IMR-90 (cell line): ENCODE data around the gene KRT4. TPM values are rescaled to one million over a fixed set of nuclear protein-coding genes. Genes with fewer than 3 reads are reported as not detected.

ENCODE experiments used
- ATAC-seq: fragments of 200-7000 bp; cut with Tn5 transposase; 2 replicates; pipeline ENCODE4 v1.9.1; 2020; ENCODE audit warnings: low read depth, mild to moderate bottlenecking, moderate library complexity
- BruUV-seq: library from RNA; stranded (reverse); fragments of 400-500 nt; replicated peaks from 2 replicates; lab custom pipeline; 2021; lab: Mats Ljungman, UMichigan
- CTCF ChIA-PET: fragments of 300-600 bp; formaldehyde crosslinking; extraction: SDS; loops from one replicate; lab custom pipeline; 2021; ENCODE audit warnings: antibody characterized with exemption; lab: Yijun Ruan, JAX
- POLR2A ChIA-PET: fragments of 300-600 bp; sonication (Branson Sonifier 250); formaldehyde crosslinking; loops from one replicate; lab custom pipeline; 2022; ENCODE audit warnings: antibody characterized with exemption; ENCODE audit not compliant: unreplicated experiment; lab: Charles Lee
- DNase-seq: peaks from one replicate; pipeline ENCODE4 v3.0.0; 2013
- H2AFZ ChIP-seq: replicated peaks from 2 replicates; pipeline ENCODE3; 2013; ENCODE audit warnings: low read length, mild to moderate bottlenecking; ENCODE audit not compliant: poor library complexity
- H2AK5ac ChIP-seq: 2 replicates; pipeline ENCODE4 v1.6.1; 2013; ENCODE audit warnings: low read depth, low read length, inconsistent platforms
- H2AK9ac ChIP-seq: replicated peaks from 2 replicates; pipeline ENCODE3; 2013; ENCODE audit warnings: mild to moderate bottlenecking, low read depth, low read length, moderate library complexity; ENCODE audit not compliant: poor library complexity
- H2BK120ac ChIP-seq: 2 replicates; pipeline ENCODE4 v1.6.1; 2013; ENCODE audit warnings: low read depth, low read length, inconsistent platforms
- H2BK15ac ChIP-seq: 3 replicates; pipeline ENCODE4 v1.6.1; 2013; ENCODE audit warnings: low read depth, low read length, inconsistent platforms
- H2BK20ac ChIP-seq: 2 replicates; pipeline ENCODE4 v1.6.1; 2013; ENCODE audit warnings: low read depth, mild to moderate bottlenecking, inconsistent platforms, low read length, moderate library complexity
- H2BK5ac ChIP-seq: 2 replicates; pipeline ENCODE4 v1.6.1; 2013; ENCODE audit warnings: mild to moderate bottlenecking, low read depth, low read length, inconsistent platforms; ENCODE audit not compliant: poor library complexity, severe bottlenecking
- H3K14ac ChIP-seq: replicated peaks from 2 replicates; pipeline ENCODE4 v1.6.1; 2013; ENCODE audit warnings: low read depth, low read length, inconsistent platforms
- H3K18ac ChIP-seq: 2 replicates; pipeline ENCODE4 v1.6.1; 2013; ENCODE audit warnings: low read depth, low read length, control low read depth
- H3K23ac ChIP-seq: 2 replicates; pipeline ENCODE4 v1.6.1; 2013; ENCODE audit warnings: low read depth, low read length, inconsistent platforms
- H3K27ac ChIP-seq: 2 replicates; pipeline ENCODE4 v1.5.1; 2013; ENCODE audit warnings: mild to moderate bottlenecking, control low read depth, low read length; ENCODE audit not compliant: insufficient read depth
- H3K27me3 ChIP-seq: 2 replicates; pipeline ENCODE4 v1.6.1; 2013; ENCODE audit warnings: low read length; ENCODE audit not compliant: control insufficient read depth, insufficient read depth
- H3K36me3 ChIP-seq: 2 replicates; pipeline ENCODE4 v1.6.1; 2013; ENCODE audit warnings: low read length, mixed read lengths; ENCODE audit not compliant: control insufficient read depth, insufficient read depth
- H3K4ac ChIP-seq: 2 replicates; pipeline ENCODE4 v1.6.1; 2013; ENCODE audit warnings: low read depth, low read length, inconsistent platforms
- H3K4me1 ChIP-seq: 2 replicates; pipeline ENCODE4 v1.6.1; 2013; ENCODE audit warnings: low read length, mixed read lengths; ENCODE audit not compliant: control insufficient read depth, insufficient read depth
- H3K4me2 ChIP-seq: 2 replicates; pipeline ENCODE4 v1.6.1; 2013; ENCODE audit warnings: low read depth, mild to moderate bottlenecking, control low read depth, low read length, moderate library complexity
- H3K4me3 ChIP-seq: 2 replicates; pipeline ENCODE4 v1.5.1; 2013; ENCODE audit warnings: low read depth, mild to moderate bottlenecking, control low read depth, low read length, moderate library complexity; ENCODE audit not compliant: insufficient read depth
- H3K56ac ChIP-seq: 2 replicates; pipeline ENCODE4 v1.6.1; 2013; ENCODE audit warnings: low read length, inconsistent platforms; ENCODE audit not compliant: insufficient read depth; ENCODE audit errors: extremely low read depth
- H3K79me1 ChIP-seq, 2 experiments: 2 replicates each; pipeline ENCODE4 v1.6.1; 2013; ENCODE audit warnings: low read length in 2 of 2, inconsistent platforms in 1 of 2, low read depth in 1 of 2
- H3K9ac ChIP-seq: 2 replicates; pipeline ENCODE4 v1.6.1; 2013; ENCODE audit warnings: low read depth, low read length, control low read depth
- H3K9me1 ChIP-seq: 2 replicates; pipeline ENCODE4 v1.6.1; 2013; ENCODE audit warnings: low read length, inconsistent platforms; ENCODE audit not compliant: insufficient read depth
- H3K9me3 ChIP-seq: 2 replicates; pipeline ENCODE4 v1.6.1; 2013; ENCODE audit warnings: low read length; ENCODE audit not compliant: control insufficient read depth, insufficient read depth
- H4K20me1 ChIP-seq: 2 replicates; pipeline ENCODE4 v1.6.1; 2013; ENCODE audit warnings: low read length, inconsistent platforms; ENCODE audit not compliant: insufficient read depth
- H4K5ac ChIP-seq: 2 replicates; pipeline ENCODE4 v1.6.1; 2013; ENCODE audit warnings: mild to moderate bottlenecking, low read depth, low read length, control low read depth
- H4K8ac ChIP-seq, 2 experiments: 2 replicates each; pipeline ENCODE4 v1.6.1; 2013; ENCODE audit warnings: low read depth in 2 of 2, low read length in 2 of 2, control low read depth in 1 of 2, inconsistent platforms in 1 of 2
- H4K91ac ChIP-seq: 2 replicates; pipeline ENCODE4 v1.6.1; 2013; ENCODE audit warnings: low read depth, low read length, inconsistent platforms; ENCODE audit not compliant: insufficient read depth
- BHLHE40 ChIP-seq: fragments of 150-350 bp; IDR thresholded peaks from 2 replicates; pipeline ENCODE4 v1.6.1; 2016; ENCODE audit warnings: mild to moderate bottlenecking, low read depth, low read length
- CEBPB ChIP-seq: IDR thresholded peaks from 2 replicates; pipeline ENCODE4 v1.6.1; 2012; ENCODE audit warnings: low read depth, low read length, improper control_type of control experiment
- CHD1 ChIP-seq: IDR thresholded peaks from 2 replicates; pipeline ENCODE4 v1.6.1; 2012; ENCODE audit warnings: low read depth, low read length, improper control_type of control experiment
- CTCF ChIP-seq: conservative IDR thresholded peaks from 2 replicates; pipeline ENCODE4 v1.5.1; 2012; ENCODE audit warnings: mild to moderate bottlenecking, low read depth, low read length, improper control_type of control experiment
- ELK1 ChIP-seq: fragments of 150-350 bp; IDR thresholded peaks from 2 replicates; pipeline ENCODE4 v1.6.1; 2016; ENCODE audit warnings: low read depth, mild to moderate bottlenecking, low read length, moderate library complexity, borderline replicate concordance
- FOS ChIP-seq: fragments of 150-350 bp; IDR thresholded peaks from 2 replicates; pipeline ENCODE4 v1.6.1; 2016; ENCODE audit warnings: low read depth, low read length
- MAFK ChIP-seq: IDR thresholded peaks from 2 replicates; pipeline ENCODE4 v1.6.1; 2012; ENCODE audit warnings: low read depth, low read length, improper control_type of control experiment
- MAZ ChIP-seq: IDR thresholded peaks from 2 replicates; pipeline ENCODE4 v1.6.1; 2012; ENCODE audit warnings: low read depth, mild to moderate bottlenecking, low read length, improper control_type of control experiment, moderate library complexity, borderline replicate concordance
- MXI1 ChIP-seq: IDR thresholded peaks from 2 replicates; pipeline ENCODE4 v1.6.1; 2012; ENCODE audit warnings: low read depth, mild to moderate bottlenecking, low read length, moderate library complexity, borderline replicate concordance
- NFE2L2 ChIP-seq: fragments of 150-350 bp; IDR thresholded peaks from 2 replicates; pipeline ENCODE4 v1.6.1; 2016; ENCODE audit warnings: low read depth, mild to moderate bottlenecking, low read length
- POLR2A ChIP-seq: IDR thresholded peaks from 2 replicates; pipeline ENCODE4 v1.6.1; 2012; ENCODE audit warnings: mild to moderate bottlenecking, low read depth, low read length
- RAD21 ChIP-seq: IDR thresholded peaks from 2 replicates; pipeline ENCODE4 v1.6.1; 2012; ENCODE audit warnings: low read length, improper control_type of control experiment
- RCOR1 ChIP-seq: IDR thresholded peaks from 2 replicates; pipeline ENCODE4 v1.6.1; 2012; ENCODE audit warnings: mild to moderate bottlenecking, low read length, improper control_type of control experiment; ENCODE audit not compliant: insufficient replicate concordance
- RFX5 ChIP-seq: IDR thresholded peaks from 2 replicates; pipeline ENCODE4 v1.8.0; 2012; ENCODE audit warnings: low read depth, mild to moderate bottlenecking, low read length, moderate library complexity
- SMC3 ChIP-seq: fragments of 150-350 bp; IDR thresholded peaks from 2 replicates; pipeline ENCODE4 v1.6.1; 2016; ENCODE audit warnings: low read depth, mild to moderate bottlenecking, antibody characterized with exemption, low read length, moderate library complexity
- USF2 ChIP-seq: fragments of 150-350 bp; IDR thresholded peaks from 2 replicates; pipeline ENCODE4 v1.6.1; 2017; ENCODE audit warnings: mild to moderate bottlenecking, antibody characterized with exemption, low read length, low read depth
- WGBS, 2 experiments: methylation state at CpG; one replicate each; pipeline versions ENCODE4 v1.1.5 to v1.1.7; 2013; ENCODE audit warnings: missing lambda C conversion rate in 2 of 2; ENCODE audit not compliant: insufficient read length in 1 of 2; ENCODE audit errors: extremely low coverage in 2 of 2; 5-methylcytosine and 5-hydroxymethylcytosine counted together
- dilution Hi-C: fragments of 300-500 bp; cut with HindIII; formaldehyde crosslinking; loops from one replicate; pipeline ENCODE4 v1.14.3; 2018; ENCODE audit warnings: low sequenced_read_pairs; ENCODE audit not compliant: unreplicated experiment
- in situ Hi-C: fragments of 300-500 bp; cut with MboI; formaldehyde crosslinking; loops from 3 replicates; pipeline ENCODE4 v1.14.3; 2019; ENCODE audit warnings: low sequenced_read_pairs, inconsistent platforms, mixed read lengths
- intact Hi-C: fragments of 100-400 bp; cut with micrococcal nuclease; formaldehyde crosslinking; loops from 2 replicates; pipeline ENCODE4 v1.10.0; 2022
- polyA plus RNA-seq, 3 experiments: library from polyadenylated mRNA; depleted of rRNA; stranded (reverse); fragments of >200 nt; gene quantifications; 2 replicates each; pipeline ENCODE4 v1.2.3, GENCODE V29; 2012; ENCODE audit warnings: low replicate concordance in 1 of 3
- total RNA-seq: library from RNA; depleted of rRNA; stranded (reverse); fragments of >200 nt; gene quantifications from 2 replicates; pipeline ENCODE4 v1.2.3, GENCODE V29; 2012

Gene KRT4
- total and polyA plus RNA-seq, 2 of the 4 experiments (the other 2 are of a cell fraction): under 0.01 to 0.07 TPM

- dilution Hi-C loops (no loop called here), in situ Hi-C loops (no loop called here), intact Hi-C loops (no loop called here)
- H2AK9ac ChIP-seq: peak overlapping the region; percentile 68
- H3K4ac ChIP-seq: no peak overlapping the region
- no peak overlapping the region for H2BK20ac ChIP-seq
- H3K23ac ChIP-seq: no peak overlapping the region
- H2BK5ac ChIP-seq: no peak overlapping the region
- no peak overlapping the region; the same call in 1 of the 2 replicates for H2BK120ac ChIP-seq
- H3K27ac ChIP-seq: no peak overlapping the region
- no peaks in the 10 kb centered on the region for H3K9me3 ChIP-seq
- no peak for ATAC-seq
- no peak overlapping the region for H3K9ac ChIP-seq
- H3K4me3 ChIP-seq: no peak overlapping the region
- H3K79me1 ChIP-seq: no peaks in the 10 kb centered on the region
- H3K9me1 ChIP-seq: peaks cover 20% of the 10 kb centered on the region
- H3K36me3 ChIP-seq: no peaks in the 10 kb centered on the region
- H2AK5ac ChIP-seq: no peak overlapping the region
- H3K4me2 ChIP-seq: no peak overlapping the region
- H4K91ac ChIP-seq: no peak overlapping the region
- CTCF ChIA-PET: interaction anchor here (2.1 kb wide), 1 partner anchor 26 kb away, joined by 4 read pairs; no protein-coding TSS in a partner anchor
- H4K8ac ChIP-seq: no peak overlapping the region
- TF ChIP-seq SMC3 (no peak), RAD21 (no peak), POLR2A (no peak), MAFK (no peak), CTCF (no peak), CHD1 (no peak), RFX5 (no peak), FOS (no peak), NFE2L2 (no peak), MAZ (no peak), USF2 (no peak), ELK1 (no peak), CEBPB (no peak), MXI1 (no peak), RCOR1 (no peak), BHLHE40 (no peak)
- H2AFZ ChIP-seq: peak overlapping the region; percentile 25
- no peak overlapping the region for H3K56ac ChIP-seq
- POLR2A ChIA-PET: no interaction called here
- H3K27me3 ChIP-seq: peaks cover 16% of the 10 kb centered on the region
- H4K20me1 ChIP-seq: no peaks in the 10 kb centered on the region
- H2BK15ac ChIP-seq: no peak overlapping the region
- no peak overlapping the region for H3K18ac ChIP-seq
- H4K5ac ChIP-seq: no peak overlapping the region
- BruUV-seq: no TSS peak
- DNase-seq: no peak
- WGBS, 2 experiments: 78% methylated on average over 9 of the region's 18 CpGs; no CpG with 5 or more reads in 1 of the 2 experiments
- H3K14ac ChIP-seq: no peak overlapping the region
- peaks cover 18% of the 10 kb centered on the region for H3K4me1 ChIP-seq
Measured at GRCh38 chr12:52839436-52840105, 25.7 kb upstream of the KRT4 start.
